Measurements from ENCODE around the gene TMEM51.

The TMEM51 gene

GRCh38 chr1:15176898-15177665 is 23.5 kb downstream of the TMEM51 start:
- no peak for DNase-seq

DNA sequence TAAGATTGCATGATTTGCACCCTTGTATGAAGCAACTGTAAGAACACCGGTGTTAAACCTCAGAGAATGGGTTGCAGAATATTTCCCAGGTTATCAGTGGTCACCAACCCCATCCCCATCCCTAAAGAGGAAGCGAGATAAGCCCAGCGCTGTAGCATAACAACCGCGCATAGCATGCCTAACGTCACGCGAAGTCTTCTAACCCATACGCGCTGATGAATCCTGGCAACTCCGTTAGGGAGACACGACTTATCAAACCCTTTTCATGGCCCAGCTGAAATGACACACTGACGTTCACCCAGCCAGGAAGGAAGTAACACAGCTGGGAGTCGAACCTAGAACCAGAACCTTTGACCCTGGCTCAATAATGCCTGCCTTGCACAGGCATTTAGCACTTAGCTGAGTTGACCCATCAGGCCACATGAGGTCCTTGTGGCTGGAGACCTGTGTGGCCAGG is 24.2 kb downstream of the TMEM51 start:
- DNase-seq = no peak

GRCh38 chr1:15178571-15179484 is 25.3 kb downstream of the TMEM51 start:
- DNase-seq = no peak

GRCh38 chr1:15179485-15179883 is 25.9 kb downstream of the TMEM51 start:
- DNase-seq = no peak

DNA sequence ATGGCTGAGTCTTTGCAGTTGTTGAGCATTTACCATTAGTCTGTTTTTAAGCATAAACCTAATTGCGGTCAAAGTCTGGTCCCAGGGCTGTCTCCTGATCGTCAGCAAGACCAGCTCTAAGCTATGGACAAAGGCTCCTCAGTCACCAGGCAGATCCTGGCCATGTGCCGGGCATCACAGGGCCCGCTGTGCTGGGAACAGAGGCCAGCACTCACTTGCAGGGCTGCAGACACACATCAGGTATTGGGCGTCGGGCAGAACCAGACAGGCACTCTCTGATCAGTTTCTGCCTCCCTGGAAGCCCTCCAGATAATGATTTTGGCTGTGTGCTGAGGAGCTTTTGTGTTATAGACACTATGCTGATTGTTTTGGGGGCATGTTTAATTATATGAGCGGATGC is 26.6 kb downstream of the TMEM51 start:
- peak in 46 of 51 donors; percentile 6 to 91 (median 70) for DNase-seq

DNA sequence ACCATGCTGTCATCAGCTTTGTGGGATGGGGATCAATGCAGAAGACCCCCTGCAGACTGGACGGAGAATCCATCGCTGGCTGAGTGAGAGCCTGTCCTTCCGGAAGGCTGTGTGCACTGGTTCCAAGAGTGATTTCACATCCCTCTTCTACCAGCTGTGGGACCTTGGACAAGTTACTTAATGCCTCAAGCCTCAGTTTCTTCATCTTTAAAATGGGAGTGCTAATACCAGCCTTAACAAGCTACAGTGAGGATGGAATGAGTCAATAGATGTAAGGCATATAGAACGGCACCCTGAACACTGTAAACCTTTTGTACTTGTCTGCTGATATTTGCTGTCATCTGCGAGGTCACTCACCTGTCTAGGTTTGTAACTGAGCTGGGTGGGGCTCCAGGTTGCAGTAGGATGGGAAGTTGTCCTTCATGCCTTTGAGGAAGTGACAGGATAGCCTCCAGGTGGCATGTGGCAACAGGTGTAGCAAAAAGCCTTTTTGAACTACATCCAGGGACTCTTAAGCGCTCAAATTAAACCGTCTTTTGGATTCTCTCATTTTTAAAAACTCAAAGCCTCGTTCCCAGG is 27.5 kb downstream of the TMEM51 start:
- no peak for DNase-seq

DNA sequence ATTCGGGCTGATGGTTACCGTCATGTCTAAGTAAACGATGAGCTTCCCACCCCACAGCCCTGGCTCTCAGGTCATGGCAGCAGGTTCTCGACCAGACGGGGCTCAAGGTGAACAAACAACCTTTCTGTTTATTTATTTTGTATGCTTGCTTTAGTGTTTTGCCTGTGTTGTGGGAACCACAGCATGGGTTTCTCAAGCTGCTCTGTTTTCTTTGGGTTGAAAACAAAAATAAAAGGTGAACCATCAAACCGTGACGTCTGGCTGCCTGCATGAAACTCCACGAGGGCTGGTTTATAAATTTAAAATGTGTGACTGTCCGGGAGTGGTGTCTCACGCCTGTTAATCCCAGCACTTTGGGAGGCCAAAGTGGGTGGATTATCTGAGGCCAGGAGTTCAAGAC is 28.0 kb downstream of the TMEM51 start:
- no peak for DNase-seq

- DNase-seq = no peak
These were observed 31.1 kb downstream of the TMEM51 start for GRCh38 chr1:15184436-15185241.

DNA sequence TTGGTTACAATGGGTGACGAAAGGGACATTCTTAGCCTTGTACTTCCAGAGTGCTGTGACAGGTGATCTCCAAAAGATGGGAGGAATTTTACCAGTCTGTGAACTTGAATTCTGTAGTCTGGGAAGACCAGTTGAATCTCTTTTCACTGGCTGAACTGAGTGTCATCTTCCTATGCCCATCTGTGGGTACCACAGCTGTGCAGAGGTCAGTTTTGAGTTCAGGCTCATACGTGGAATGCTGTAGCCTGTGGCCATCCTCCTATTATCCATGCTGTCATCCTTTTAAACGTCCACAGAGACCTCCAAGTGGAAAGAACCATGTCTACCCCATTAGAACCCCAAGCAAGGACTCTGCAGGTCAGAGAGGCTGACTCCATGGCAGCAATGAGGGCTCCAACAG is 32.1 kb downstream of the TMEM51 start:
- no peak for DNase-seq

DNA sequence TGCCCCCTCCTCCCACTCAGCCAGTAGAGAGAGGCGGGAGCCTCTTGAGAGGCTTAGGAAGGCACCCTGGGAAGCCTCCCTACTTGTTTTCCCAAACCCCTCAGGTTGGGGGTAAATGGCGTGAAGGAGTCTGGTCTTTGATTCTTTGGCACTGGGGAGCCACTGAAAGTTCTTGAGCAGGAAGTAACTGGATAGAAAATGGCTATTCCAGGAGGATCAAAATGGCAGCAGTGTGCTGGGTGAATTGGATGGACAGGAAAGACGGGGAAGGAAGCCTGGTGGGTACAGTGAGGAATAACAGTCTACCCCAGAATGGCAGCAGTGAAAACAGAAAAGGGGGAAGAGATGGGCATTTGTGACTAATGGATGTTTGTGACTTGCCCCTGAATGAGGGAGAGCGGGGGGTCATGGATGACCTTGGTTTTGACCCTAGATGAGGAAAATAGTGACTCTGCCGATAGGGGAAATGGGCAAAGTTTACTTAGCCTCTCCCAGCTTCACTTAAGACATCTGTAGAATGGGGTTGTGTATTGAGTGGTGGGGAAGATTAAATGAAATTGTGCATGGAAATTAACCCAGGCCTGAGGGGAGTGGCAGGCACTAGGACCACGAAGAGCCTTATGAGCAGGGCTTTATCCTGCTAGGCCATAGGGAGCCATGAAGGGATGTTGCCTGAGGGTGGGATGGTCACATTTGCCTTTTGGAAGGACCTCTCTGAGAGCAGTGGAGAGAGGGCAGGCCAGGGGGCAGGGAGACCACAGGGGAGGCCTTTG is 32.7 kb downstream of the TMEM51 start:
- no peak for DNase-seq

GRCh38 chr1:15186846-15187151 is 33.3 kb downstream of the TMEM51 start:
- DNase-seq = no peak

DNA sequence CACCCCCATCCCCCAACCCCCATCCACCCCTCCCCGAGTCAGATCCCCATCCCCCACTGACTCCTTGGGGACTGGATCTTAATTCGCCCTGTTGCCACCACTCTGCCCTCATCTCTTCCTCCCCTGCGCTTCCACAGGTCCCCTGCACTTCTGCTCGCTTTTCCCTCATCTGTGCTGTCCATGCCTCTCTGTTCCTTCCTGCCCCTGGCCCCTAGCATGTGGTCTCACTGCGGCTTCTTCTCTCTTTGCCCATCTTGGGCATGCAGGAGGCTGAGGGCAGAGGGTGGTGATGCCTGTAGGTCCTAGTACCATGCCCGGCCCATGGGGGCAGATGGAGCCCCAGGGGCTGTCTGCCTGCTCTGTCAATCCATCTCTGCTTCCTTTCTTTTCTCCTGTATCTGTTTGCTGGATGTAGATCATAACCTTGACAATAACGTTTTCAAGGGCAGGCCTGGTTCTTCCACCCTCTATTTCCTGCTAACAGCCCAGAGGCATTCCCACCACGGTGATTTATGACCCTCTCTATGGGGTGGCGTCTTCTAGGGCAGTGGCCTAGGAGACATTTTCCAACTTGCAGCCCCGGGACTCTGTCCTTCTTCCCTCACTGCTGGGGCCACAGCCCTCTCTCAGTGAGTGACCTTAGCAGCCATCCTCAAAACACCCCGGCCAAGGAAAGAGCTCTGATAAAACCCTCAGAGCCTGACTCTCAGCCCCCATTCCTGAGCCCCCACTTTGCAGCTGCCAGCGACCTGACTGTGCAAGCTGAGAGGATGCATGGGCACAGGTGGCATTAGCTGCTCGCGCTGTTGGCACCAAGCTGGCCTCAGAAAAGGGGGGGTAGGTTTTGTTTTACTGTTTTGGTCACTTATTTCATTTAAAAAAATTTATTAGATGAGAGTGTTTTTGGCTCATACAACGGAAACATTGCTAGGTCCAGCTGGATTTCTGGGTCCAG is 33.9 kb downstream of the TMEM51 start:
- DNase-seq = no peak

DNA sequence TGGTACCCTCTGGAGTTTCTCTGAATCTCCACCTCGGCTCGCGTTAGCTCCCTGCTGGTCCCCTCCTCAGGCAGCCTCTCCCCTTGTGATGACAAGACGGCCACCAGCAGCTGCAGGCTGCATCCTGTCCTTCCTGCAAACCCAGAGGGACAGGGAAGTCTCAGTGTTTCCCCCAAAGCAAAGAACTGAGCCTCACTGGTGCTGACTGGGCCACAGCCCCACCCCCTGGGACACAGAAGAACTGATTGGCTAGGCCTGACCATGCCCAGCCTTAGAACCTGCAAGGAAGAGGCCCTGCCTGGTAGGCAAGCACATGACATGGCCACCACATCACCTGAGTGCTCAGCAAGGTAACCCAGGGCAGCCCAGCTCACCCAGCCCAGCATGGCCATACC is 34.6 kb downstream of the TMEM51 start:
- DNase-seq = no peak

DNA sequence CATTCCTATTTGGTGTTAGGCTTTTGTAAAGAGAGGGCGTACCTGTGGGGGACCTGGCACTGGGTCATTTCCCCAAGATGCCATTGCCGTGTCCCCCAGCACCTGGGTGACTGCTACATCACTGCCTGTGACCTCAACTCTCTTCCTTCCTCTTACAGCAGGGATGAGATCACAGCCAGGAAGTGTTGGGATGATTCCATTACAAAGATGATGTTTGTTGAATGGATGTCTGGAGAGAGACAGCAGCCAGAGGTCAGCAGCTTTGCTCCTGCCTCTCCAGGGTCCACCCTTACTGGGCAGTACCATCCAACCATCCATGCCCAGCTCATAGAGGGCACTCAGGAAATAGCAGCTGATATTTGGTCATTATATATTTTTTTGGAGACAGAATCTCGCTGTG is 35.1 kb downstream of the TMEM51 start:
- no peak for DNase-seq

- no peak for DNase-seq
These were observed 36.3 kb downstream of the TMEM51 start for GRCh38 chr1:15189692-15190370.

DNA sequence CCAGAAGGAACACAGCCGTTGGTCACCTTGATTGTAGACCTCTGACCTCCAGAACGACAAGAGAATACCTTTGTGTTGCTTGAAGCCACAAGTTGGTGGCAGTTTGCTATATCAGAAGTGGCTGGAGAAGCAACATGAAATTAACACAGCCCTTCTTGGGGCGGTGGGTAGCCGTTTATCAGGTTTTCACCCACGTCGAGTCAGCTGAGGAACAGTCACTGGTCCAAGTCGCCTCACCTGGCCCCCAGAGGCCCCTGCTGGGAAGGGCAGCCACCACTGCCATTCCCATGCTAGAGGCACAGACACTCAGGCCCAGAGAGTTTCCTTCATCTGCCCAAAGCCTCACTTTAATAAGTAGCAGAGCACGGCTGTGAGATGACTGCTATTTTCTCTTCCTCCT is 37.7 kb downstream of the TMEM51 start:
- DNase-seq = no peak

DNA sequence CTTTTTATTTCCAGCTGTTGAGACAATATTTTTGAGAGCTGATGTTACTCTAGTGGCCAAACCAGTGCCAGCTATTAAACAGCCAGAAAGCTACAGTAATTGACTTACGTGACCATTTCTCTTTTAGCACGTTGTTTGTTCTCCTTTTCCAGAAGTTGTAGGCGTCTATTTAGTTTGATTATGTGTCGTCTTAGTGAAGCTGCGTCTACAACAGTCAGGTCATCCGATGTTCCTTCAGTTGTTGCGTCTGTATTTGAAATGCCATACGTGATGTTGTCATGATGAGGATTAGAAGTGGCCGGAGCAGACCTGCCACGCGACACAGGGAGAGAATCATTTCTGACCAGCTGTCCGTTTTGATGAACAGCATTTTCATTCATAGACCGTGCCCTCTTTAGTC is 38.2 kb downstream of the TMEM51 start:
- no peak for DNase-seq

DNA sequence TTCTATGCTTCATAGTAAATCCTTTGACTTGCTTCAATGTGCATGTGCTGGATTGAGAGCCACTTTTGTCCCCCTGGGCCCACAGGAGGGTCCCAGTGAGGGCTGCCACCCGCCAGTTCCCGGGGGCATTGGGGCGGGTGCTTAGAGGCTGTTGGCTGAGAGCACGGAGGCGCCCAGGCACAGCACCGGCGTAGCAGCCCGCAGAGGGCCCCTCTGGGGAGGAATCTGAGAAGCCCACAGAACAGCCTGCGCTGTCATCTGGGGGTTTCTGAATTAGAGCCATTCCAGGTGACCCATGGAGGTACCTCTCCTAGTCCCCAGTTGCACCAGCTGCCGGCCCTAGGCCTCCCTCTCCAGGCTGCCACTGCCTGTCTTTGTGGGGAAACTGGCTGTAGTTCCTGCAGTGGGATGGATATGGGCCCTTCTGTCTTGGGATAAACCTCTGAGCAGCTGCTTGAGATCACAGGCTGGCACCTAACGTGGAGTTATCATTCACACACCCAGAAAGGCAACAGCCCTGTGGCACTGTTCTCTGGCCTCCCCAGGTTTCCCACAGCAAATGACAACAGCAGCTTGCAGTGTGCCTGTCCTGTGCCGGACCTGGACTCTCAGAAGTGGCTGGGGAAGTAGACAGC is 39.5 kb downstream of the TMEM51 start:
- no peak for DNase-seq

Measured in hypothalamus (tissue), 51 donors.